Smooth muscle cell of the brain vasculature (primary cell): ENCODE data around the gene PHLDB3.
A peak's percentile ranks its signal among the peaks of the same experiment; 100 is the strongest.
"Not testable (repeated sequence)": the region's sequence is repeated elsewhere in the genome, so short reads cannot be mapped to it uniquely, and the experiment has no call there.

Experiments used
- DNase-seq: peaks from one replicate; pipeline ENCODE4 v3.0.0-alpha.2; 2012; ENCODE audit warnings: low read depth, low spot score

PHLDB3 gene

DNA sequence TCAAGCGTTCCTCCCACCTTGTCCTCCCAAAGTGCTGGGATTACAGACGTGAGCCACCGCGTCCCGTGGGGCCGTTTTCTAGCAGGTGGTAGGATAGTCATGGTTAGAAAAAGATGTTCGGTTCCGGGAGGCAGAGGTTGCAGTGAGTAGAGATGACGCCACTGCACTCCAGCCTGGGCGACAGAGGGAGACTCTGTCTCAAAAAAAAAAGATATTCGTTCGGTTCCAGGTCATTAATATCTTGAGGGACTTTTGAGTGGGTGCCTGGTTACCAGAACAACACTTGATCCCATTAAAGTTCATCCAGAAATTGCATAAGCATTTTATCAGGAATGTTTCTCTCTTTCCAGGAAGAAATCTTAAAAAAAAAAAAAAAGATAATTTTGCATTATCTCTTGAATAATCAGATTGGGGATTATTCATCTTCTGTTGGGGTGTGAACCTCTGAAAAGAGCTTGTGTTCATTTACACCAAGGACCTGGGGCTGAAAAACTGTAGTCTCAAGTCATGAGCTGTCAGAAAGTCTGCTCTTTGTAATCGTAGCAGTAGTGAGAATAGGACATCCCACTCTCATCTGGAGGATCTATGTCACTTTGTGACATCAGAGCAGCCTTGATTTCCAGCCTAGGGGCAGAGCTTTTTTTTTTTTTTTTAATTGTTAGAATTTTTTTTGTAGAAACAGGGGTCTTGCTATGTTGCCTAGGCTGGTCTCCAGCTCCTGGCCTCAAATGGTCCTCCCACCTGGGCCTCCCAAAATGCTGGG, 23.5 kb upstream of the PHLDB3 start:
- no peak for DNase-seq

DNA sequence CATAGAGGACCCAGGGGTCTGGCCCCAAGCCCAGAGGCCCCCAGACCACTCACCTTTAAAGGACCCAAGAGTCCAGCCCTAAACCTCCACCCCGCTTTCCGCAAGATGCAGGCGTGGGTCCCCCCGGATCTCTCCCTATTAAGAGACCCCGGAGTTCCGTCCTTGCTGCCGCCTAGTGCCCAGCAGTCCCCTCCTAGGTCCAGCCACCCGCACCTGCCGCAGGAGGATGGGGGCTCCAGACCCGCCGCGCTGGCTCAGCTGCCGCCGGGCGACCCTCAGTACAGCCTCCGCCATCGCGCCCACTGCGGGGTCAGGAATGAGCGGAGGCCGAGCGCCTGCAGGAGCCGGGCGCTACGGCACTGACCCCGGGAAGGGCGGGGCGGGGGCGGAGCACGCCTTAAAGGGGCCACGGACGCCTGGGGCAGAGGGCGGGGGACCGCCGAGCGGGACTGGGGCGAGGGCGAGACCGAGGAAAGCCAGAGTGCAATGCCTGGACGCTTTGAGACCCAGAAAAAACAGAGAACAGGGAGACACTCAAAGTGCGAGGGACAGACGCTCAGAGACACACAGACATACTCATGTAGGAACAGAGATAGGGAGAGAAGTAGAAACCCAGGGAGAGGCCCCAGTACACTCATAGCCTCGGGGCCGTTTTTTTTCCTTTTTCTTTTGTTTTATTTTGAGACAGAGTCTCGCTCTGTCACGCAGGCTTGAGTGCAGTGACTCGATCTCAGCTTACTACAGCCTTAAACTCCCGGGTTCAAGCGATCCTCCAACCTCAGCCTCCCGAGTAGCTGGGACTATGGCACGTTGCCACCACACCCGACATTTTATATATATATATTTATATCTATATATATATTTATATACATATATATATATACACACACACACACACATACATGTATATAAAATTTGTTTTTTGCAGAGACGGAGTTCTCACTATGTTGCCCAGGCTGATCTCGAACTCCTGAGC, 22.6 kb upstream of the PHLDB3 start, which contains the start of gene ETHE1:
Gene ETHE1 (minus strand): TSS at position 318 of the 976 bp plus-strand sequence. CDS start 24 bp downstream, at position 294.
- DNase-seq, result no peak

DNA sequence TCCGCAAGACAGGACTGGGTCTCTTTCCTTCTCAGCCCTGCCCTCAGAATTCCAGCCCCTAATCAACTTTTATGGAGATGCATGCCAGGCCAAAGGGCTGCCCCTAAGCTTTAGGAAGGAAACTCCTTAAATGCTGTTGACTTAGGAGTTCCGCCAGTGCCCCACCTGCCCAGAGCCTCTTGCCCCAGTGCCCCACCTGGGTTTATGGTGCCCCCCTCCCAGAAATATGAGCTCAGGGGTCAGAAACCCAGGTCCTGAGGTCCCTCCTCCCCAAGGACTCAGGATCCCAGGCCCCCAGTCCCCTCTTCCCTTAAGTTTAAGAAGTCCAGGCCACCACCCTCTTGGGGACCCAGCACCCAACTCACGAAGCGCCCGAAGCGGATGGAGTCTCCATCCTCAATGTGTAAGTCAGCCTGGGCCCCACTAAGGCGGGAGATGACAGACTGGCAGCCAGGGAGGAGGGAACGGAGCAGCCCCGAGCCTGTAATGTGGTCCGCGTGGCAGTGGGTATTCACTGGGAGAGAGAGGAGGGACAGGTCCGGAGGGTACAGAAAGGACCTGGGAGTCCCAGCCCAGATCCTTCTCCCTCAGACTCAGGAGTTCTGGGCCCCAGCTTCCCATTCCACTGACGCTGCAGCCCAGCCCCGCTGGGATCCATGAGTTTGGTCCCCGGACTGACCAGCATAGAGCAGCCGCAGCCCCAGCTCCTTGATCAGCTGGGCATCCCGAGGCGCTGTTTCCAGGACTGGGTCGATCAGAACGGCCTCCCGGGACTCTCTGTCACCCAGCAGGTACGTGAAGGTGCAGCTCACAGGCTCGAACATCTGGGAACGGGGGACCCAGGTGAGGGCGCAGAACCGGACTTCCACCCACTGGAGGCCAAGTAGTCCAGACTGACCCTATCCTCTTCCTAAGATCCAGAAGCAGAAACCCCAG, 21.6 kb upstream of the PHLDB3 start:
- no peak for DNase-seq

DNA sequence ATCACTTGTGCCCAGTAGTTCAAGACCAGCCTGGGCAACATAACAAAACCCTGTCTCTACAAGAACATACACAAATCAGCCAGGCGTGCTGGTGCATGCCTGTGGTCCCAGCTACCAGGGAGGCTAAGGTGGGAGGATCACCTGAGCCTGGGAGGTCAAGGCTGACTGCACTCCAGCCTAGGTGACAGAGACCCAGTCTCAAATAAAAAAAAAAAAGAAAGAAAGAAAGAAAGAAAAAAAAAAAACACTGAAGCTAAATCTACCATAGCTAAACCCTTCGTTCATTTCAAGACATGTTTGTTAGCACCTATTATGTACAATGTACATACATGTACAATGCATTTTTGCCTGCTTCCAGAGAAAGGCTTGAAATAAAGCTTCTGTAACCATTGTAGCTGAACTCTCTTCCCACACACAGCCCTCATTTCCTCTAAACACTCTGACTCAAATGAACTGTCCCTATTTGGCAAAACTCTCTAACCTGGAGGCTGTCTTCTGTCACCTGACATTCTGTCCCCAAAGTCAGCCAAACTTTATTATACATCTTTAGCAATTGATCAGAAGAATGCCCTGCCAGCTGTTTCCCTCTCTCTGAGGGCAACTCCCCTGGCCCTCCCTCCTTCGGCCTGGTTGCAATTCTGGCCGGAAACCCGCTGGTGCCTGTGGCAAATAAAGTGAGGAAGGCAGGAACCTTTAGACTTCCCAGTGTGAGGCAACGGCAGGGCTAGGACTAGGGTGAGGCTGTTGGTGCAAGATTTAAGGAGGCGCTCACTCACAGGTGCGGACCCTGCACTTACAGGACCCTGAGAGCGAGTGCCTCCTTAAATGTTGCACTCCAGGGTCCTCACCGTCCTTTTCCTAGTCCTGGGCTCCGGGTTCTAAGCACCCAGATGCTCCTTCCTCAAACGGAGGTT, 20.6 kb upstream of the PHLDB3 start:
- DNase-seq, result no peak

DNA sequence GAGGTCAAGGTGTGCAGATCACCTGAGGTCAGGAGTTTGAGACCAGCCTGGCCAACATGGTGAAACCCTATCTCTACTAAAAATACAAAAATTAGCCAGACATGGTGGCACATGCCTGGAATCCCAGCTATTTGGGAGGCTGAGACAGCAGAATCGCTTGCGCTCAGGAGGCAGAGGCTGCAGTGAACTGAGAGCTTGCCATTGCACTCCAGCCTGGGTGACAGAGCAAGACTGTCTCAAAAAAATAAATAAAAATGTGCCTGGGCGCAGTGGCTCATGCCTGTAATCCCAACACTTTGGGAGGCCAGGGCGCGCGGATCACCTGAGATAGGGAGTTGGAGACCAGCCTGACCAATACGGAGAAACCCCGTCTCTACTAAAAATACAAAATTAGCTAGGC, 19.1 kb upstream of the PHLDB3 start:
- not testable (repeated sequence) for DNase-seq

DNA sequence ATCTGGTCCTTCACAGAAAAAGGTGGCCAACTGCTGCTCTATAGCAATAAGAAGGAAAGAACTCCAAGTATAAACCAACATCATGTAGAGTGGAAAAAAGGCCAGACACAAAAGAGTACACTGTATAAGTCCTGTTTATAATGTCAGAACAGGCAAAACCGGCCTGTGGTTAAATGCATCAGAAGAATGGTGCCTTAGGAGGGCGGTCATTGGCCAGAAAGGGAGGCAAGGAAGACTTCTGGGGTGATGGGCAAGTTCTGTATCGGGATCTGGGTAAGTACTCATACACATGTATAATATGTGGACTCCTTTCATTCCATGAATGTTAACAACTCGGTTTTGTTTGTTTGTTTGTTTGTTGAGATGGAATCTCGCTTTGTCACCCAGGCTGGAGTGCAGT, 18.4 kb upstream of the PHLDB3 start:
- DNase-seq, result no peak

DNA sequence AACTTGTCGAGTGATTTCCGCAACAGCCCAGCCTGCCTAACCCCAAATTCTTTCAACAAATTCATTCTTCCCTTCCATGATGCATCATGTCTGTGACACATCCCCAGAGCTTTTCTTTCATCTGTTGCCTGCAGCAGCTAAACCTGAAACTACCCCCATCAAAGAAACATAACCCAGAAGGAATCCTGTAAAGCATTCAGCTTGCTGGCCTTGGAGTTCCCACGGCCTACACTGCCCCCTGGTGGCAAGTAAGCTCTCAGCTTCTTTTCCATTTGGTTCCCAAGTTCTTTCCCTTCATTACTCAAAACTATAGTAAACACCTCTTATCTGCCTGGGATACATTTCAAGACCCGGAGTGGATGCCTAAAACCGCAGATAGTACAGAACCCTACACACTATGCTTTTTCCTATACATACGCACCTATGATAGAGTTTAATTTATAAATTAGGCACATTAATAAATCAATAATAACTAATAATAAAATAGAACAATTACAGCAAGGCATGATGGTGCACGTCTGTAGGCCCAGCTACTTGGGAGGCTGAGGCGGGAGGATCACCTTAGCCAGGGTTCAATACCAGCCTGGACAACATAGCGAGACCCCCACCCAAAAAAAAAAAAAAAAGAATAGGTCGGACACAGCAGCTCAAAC, 15.0 kb upstream of the PHLDB3 start:
- peak; percentile 81 for DNase-seq

DNA sequence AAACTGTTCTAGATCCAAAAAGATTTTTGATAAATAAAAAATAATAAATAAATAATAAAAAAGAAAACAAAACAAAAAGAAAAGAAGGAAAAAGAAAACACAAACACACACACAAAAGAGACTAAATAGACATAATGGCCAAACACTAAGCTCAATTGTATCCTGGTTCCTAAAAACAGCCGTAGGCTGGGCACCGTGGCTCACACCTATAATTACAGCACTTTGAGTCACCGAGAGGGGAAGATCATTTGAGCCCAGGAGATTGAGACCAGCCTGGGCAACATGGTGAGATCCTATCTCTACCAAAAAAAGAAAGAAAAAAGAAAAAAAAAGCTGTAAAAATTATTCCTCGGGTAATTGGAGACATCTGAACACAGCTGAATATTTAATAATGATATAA, 13.5 kb upstream of the PHLDB3 start:
- DNase-seq, result no peak

DNA sequence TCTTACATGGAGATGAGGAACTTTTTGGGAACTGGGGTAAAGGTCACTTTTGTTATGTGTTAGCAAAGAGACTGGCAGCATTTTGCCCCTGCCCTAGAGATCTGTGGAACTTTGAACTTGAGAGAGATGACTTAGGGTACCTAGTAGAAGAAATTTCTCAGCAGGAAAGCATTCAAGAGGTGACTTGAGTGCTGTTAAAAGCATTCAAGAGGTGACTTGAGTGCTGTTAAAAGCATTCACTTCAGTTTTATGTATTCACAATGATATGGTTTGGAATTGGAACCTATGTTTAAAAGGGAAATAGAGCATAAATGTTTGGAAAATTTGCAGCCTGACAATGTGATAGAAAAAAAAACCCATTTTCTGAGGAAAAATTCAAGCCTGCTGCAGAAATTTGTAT, 7.9 kb upstream of the PHLDB3 start:
- DNase-seq, result not testable (repeated sequence)

DNA sequence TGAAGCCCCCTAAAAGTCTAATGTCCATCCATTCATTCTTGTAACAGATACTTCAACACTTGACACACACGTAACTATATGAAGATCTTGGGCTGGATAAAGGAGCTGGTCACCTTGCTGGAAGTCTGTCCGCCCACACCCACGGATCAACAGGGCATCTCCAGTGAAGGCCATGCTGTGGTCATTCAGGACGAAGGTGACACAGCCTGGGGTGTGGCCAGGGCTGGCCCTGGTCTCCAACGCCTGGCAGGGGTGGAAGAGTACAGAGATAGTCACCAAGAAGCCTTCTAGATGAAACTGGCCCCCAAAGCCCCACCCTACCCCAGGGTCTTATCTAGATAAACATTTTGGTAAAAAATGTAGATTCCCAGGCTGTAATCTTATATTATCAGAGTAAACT, 6.8 kb upstream of the PHLDB3 start:
- no peak for DNase-seq

DNA sequence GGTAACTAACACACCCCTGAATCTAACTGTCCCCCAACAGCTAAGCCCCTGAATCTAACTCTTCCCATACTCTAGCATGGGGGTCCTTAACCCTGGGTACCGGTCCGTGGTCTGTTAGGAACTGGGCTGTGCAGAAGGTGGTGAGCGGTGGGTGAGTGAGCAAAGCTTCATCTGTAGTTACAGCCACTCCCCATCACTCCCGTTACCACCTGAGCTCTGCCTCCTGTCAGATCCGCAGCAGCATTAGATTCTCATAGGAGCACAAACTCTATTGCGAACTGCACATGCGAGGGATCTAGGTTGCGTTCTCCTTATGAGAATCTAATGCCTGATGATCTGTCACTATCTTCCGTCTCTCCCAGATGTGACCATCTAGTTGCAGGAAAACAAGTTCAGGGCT, 6.2 kb upstream of the PHLDB3 start:
- no peak for DNase-seq

DNA sequence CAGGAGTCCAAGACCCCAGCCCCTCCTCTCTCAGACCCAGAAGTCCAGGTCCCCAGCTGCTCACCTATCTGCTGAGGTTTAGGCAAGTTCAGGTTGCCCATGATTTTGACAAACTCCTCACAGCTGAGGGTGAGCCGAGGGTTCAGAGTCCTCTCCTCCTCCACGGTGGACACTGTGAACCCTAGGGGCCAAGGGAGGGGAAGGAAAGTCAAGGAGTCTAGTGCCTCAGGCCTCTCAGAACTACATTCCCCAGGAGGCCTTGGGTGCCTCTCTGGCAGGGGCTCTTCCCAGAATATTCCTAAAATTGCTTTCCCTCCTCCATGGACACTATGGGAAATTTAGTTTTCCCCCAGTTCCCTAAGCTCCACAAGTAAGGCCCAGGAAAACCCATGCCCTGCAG, 3.3 kb upstream of the PHLDB3 start:
- no peak for DNase-seq

DNA sequence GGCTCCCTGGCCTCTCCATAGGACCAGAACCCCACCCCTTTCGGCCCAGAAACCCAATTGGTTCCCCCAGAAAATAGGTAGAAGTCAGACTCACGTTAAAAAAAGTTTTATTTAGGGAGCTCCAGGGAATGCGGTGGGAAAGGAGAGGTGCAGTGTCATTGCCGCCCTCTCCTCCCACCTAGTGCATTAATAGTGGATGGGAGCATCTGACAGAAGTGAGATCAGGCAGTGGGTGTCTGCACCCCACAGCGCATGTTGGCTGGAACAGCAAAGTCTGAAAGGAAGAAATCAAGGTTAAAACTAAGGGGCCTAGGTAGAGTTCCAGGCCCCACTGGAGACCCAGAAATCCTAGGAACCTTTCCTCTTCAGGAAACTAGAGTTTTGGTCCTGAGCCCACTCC, 2.1 kb upstream of the PHLDB3 start:
- no peak for DNase-seq

DNA sequence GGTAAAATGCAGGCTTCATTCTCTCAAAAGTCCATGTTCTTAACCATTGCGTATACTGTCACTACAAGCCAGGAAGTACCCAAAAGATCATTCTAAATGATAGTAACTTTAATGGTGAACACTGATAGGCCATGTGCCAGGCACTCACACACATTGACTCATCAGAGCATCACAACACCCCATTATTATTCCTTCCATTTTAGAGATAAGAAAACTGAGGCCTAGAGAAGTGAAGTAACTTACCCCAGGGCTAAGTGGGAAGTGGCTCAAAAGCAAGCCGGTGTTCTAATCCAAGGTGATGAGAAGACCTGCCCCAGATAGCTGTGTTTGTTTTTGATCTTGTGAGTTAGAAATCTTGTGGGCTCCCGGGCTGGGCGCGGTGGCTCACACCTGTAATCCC, 1.4 kb upstream of the PHLDB3 start:
- DNase-seq, result no peak

DNA sequence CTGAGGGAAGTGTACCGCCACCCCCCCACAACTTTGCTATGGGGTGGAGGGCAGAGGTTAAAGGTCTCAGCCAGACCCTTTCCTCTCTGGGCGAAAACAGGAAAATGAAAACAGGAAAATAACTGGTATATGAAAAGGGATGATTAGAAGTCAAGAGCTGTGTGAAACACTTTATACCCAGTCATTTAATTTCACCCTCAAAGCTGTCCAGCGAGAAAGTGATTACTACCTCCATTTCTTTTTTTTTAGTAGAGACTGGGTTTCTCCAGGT, 575 bp upstream of the PHLDB3 start:
- DNase-seq, result no peak

DNA sequence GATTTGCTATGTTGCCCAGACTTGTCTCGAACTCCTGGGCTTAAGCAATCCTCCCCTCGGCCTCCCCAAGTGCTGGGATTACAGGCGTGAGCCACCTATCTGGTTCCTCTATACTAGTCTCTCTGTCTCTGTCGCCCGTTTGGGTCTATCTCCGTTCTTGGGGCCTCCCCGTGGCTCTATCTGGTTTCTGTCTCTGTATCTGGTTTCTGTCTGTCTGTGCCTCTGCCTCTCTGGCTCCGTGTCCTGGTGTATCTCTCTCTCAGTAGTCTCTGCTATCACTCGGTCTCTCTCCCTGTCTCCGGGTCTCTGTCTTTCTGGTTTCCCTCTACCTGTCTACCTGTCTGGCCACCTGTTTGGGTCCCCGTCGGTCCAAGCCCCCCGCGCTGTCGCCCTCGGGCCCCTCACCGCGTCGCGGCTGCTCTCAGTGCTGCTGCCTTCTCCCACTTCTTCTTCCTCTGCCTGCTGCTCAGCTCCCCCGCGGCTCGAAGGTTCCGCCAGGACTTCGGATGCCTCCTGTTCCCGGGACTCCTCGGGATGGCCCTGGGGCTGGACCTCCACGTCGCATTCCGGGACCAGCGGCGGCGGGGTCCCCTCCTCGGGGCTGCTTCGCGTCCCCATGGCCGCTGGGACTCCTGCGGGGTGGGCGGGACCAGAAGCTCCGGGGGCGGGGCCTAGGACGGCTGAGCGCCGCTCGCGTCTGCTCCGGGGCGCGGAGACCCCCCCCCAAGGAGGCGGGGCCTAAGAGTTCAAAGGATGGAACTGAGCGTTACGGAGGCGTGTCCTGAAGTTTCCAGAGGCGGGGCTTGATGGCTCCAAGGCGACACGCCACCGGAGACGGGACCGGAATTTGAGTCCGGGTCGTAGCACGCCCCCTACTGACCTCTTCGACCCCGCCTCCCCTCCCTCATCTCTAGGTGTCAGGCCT, 783 bp downstream of the PHLDB3 start:
- DNase-seq, result peak; percentile 62

DNA sequence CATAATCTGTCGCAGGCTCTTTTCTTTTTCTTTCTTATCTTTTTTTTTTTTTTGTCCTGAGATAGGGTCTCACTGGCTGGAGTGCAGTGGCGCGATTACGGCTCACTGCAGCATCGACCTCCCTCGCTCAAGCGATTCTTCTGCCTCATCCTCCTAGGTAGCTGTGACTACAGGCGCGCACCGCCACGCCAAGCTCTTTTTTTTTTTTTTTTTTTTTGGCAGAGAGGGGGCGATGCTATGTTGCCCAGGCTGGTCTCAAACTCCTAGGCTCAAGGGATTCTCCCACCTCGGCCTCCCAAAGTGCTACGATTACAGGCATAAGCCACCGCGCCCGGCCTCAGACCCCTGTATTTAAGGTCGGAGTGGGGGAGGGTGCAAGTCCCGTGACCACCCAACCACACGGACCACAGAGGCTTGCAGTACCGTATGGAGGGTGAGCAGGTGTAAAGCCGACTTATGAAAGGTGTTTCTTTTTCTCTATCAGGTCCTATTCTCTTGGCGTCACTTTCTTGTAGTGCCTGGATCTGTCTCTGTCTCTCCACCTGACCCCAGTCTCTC, 2.0 kb downstream of the PHLDB3 start:
- DNase-seq, result no peak

DNA sequence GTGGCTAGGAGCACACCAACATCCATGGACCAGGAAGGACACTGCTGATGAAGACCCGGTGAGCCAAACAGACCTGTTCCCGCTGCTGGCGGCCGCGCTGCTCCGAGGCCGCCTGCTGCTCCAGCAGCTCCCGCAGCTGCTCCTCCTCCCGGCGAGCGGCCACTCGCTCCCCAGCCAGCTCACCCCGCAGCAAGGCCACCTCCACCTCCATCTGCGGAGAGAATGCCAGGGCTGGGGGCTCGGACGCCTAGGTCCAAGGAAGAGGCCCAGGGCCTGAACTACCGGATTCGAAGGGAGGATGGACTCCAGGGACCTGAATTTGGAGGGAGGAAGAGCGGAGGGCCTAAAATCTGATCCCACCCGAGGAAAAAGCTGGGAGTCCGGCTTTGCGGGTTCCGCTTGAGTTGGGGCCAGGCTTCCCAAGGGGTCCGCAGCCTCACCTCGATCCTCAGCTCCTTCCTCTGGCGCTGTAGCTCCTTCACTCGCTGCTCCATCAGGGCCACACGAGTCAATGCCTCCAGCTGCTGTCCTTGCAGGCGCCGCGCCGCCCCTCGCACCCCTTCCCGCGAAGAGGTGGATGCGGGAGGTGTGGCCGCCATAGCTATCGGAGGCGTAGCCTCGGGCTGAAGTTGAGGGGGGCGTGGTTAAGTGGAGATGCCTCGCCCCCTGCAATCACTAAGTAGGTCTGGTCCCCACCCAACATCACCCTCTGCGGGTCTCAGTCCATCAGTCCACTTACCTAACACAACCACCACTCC, 2.7 kb downstream of the PHLDB3 start:
- DNase-seq, result no peak
